Large intestine (tissue), 3 donors: ENCODE data around the gene HSPG2. TPM values are rescaled to one million over a fixed set of nuclear protein-coding genes. Genes with fewer than 3 reads are reported as not detected.
"Not testable (repeated sequence)": the region's sequence is repeated elsewhere in the genome, so short reads cannot be mapped to it uniquely, and the experiment has no call there.

Source experiments
- DNase-seq, 2 donors: peaks; one replicate each; pipeline versions ENCODE4 v3.0.0 to v3.0.0-alpha.2; 2013
- H3K27ac ChIP-seq: one replicate; pipeline ENCODE4 v1.5.1; 2013; ENCODE audit warnings: low read length
- H3K27me3 ChIP-seq: 2 replicates; pipeline ENCODE4 v1.6.1; 2013; ENCODE audit warnings: low read length; ENCODE audit not compliant: control insufficient read depth, insufficient read depth
- H3K36me3 ChIP-seq: 2 replicates; pipeline ENCODE4 v1.6.1; 2013; ENCODE audit warnings: low read length; ENCODE audit not compliant: control insufficient read depth, insufficient read depth
- H3K4me1 ChIP-seq: one replicate; pipeline ENCODE4 v1.6.1; 2013; ENCODE audit warnings: low read length; ENCODE audit not compliant: control insufficient read depth, insufficient read depth
- H3K4me3 ChIP-seq: one replicate; pipeline ENCODE4 v1.5.1; 2013; ENCODE audit warnings: low read length
- H3K9me3 ChIP-seq: one replicate; pipeline ENCODE4 v1.6.1; 2013; ENCODE audit warnings: mild to moderate bottlenecking, low read depth, low read length, moderate library complexity; ENCODE audit not compliant: control insufficient read depth
- WGBS: methylation state at CpG from one replicate; pipeline ENCODE4 v1.1.5; 2013; ENCODE audit warnings: low lambda C conversion rate; ENCODE audit not compliant: insufficient coverage; 5-methylcytosine and 5-hydroxymethylcytosine counted together
- polyA plus RNA-seq: library from polyadenylated mRNA; unstranded; fragments of 120-200 nt; gene quantifications from one replicate; pipeline ENCODE4 v1.2.1, GENCODE V29; 2013

The HSPG2 gene
- polyA plus RNA-seq, 1 donor, result 70.4 TPM

GRCh38 chr1:21804536-21804935 is 132.6 kb downstream of the HSPG2 start:
- no peaks in the 10 kb centered on the region for H3K9me3 ChIP-seq
- no peak for DNase-seq
- no peak overlapping the region for H3K4me3 ChIP-seq
- no peaks in the 10 kb centered on the region for H3K4me1 ChIP-seq
- H3K27ac ChIP-seq, result no peak overlapping the region
- no CpG with 5 or more reads among the region's 2 CpGs for WGBS
- H3K36me3 ChIP-seq, result no peaks in the 10 kb centered on the region
- no peaks in the 10 kb centered on the region for H3K27me3 ChIP-seq

- Histone ChIP-seq H3K27ac (no peak overlapping the region), H3K27me3 (no peaks in the 10 kb centered on the region), H3K4me1 (no peaks in the 10 kb centered on the region), H3K4me3 (no peak overlapping the region), H3K9me3 (no peaks in the 10 kb centered on the region), H3K36me3 (no peaks in the 10 kb centered on the region)
- no peak for DNase-seq
- WGBS, result no CpG with 5 or more reads among the region's 4 CpGs
These were observed 136.0 kb downstream of the HSPG2 start for GRCh38 chr1:21801100-21801499.

GRCh38 chr1:21799730-21800129 is 137.4 kb downstream of the HSPG2 start:
- no peak for DNase-seq
- WGBS, result no CpG with 5 or more reads among the region's 5 CpGs
- no peaks in the 10 kb centered on the region for H3K36me3 ChIP-seq
- H3K9me3 ChIP-seq, result peaks cover 10% of the 10 kb centered on the region
- H3K27ac ChIP-seq, result no peak overlapping the region
- H3K4me3 ChIP-seq, result no peak overlapping the region
- H3K27me3 ChIP-seq, result no peaks in the 10 kb centered on the region
- no peaks in the 10 kb centered on the region for H3K4me1 ChIP-seq

DNA sequence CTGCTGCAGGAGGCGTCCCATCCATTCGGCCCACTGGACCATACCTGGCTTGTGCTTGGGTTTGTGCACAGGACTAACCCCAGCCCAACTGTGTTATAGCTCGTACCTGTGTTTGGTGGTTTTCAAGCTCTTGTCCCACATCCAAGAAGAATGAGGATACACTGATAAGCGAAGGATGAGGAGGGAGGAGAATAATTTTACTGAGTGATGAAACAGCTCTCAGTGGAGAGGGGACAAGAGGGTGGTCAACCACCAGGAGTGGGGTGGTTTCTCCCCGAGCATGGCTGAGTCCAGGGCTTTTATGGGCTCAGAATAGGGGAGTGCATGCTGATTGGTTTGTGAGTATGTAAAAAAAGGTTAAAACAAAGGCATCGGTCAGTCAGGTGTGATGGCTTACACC is 142.0 kb downstream of the HSPG2 start:
- Histone ChIP-seq H3K36me3 (no peaks in the 10 kb centered on the region), H3K27ac (no peak overlapping the region), H3K4me3 (no peak overlapping the region), H3K9me3 (peaks cover 11% of the 10 kb centered on the region), H3K4me1 (no peaks in the 10 kb centered on the region), H3K27me3 (no peaks in the 10 kb centered on the region)
- no peak for DNase-seq
- WGBS, result no CpG with 5 or more reads among the region's 6 CpGs

- Histone ChIP-seq H3K27ac (no peak overlapping the region), H3K4me1 (no peaks in the 10 kb centered on the region), H3K27me3 (no peaks in the 10 kb centered on the region), H3K9me3 (peaks cover 11% of the 10 kb centered on the region), H3K36me3 (no peaks in the 10 kb centered on the region), H3K4me3 (no peak overlapping the region)
- DNase-seq, result no peak
- no CpG with 5 or more reads among the region's 2 CpGs for WGBS
These were observed 142.5 kb downstream of the HSPG2 start for GRCh38 chr1:21794656-21795055.

- WGBS, result no CpG with 5 or more reads among the region's 2 CpGs
- Histone ChIP-seq H3K9me3 (peaks cover 11% of the 10 kb centered on the region), H3K36me3 (no peaks in the 10 kb centered on the region), H3K4me3 (no peak overlapping the region), H3K27me3 (no peaks in the 10 kb centered on the region), H3K4me1 (no peaks in the 10 kb centered on the region), H3K27ac (no peak overlapping the region)
- DNase-seq, result no peak
These were observed 144.0 kb downstream of the HSPG2 start for GRCh38 chr1:21793104-21793503.

DNA sequence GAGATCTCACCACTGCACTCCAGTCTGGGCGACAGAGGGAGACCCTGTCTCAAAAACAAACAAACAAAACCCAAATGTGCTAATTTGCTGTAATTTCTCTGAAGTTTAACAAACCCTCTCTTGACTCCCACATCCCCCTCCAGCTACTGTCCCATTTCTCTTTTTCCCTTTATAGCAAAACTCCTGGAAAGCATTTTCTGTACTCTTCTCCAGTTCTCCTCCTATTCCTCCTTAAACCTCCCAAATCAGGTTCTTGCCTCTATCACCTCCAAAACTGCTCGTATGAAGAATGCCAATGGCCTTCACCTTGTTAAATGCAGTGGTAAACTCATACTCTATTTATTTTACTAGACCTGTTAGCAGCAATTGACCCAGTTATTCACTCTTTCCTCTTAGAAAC is 150.5 kb downstream of the HSPG2 start:
- Histone ChIP-seq H3K4me3 (no peak overlapping the region), H3K27ac (no peak overlapping the region), H3K4me1 (no peaks in the 10 kb centered on the region), H3K27me3 (no peaks in the 10 kb centered on the region), H3K36me3 (no peaks in the 10 kb centered on the region), H3K9me3 (no peaks in the 10 kb centered on the region)
- DNase-seq, result no peak
- no CpG with 5 or more reads among the region's 2 CpGs for WGBS

GRCh38 chr1:21785764-21786163 is 151.3 kb downstream of the HSPG2 start:
- not testable (repeated sequence) for H3K9me3 ChIP-seq, H3K36me3 ChIP-seq, H3K4me3 ChIP-seq, H3K27ac ChIP-seq, H3K4me1 ChIP-seq, H3K27me3 ChIP-seq, DNase-seq
- no CpG with 5 or more reads among the region's 9 CpGs for WGBS

DNA sequence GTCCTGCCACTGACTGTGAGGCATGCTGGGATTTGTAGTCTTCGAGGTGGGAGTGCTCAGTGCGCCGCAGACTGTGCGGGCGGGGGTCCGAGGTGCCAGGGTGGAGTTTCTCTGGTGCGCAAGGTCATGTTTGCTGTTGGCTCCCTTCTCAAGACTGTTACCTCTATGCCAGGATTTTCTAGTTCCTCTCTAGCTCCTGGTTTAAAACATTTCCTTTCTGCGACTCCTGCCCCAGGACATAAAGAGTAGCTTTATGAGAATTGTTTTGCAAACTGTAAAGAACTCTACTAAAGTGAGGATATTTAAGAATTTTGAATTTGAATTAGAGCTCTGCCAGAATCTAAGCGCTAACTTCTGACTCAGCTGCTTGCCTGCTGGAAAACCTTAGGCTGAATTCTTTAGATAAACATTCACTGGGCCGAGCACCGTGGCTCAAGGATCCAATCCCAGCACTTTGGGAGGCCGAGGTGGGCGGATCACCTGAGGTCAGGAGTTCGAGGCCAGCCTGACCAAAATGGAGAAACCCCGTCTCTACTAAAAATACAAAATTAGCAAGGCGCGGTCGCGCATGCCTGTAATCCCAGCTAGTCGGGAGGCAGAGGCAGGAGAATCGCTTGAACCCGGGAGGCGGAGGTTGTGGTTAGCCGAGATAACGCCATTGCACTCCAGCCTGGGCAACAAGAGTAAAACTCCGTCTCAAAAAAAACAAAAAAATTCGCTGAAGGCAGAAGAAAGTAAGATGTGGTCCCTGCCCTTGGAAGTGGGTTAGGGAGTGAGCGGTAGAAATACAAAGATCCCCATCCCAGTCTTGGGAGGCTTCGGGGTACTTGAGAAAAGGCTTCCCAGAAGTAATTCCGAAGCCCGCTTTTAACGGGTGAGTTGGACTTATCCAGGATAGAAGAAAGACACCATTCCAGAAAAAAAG is 153.2 kb downstream of the HSPG2 start:
- Histone ChIP-seq H3K27ac (peak overlapping the region; percentile 100), H3K36me3 (no peaks in the 10 kb centered on the region), H3K27me3 (no peaks in the 10 kb centered on the region), H3K4me3 (peak overlapping the region; percentile 99), H3K9me3 (no peaks in the 10 kb centered on the region), H3K4me1 (no peaks in the 10 kb centered on the region)
- DNase-seq, result peak; percentile 98
- WGBS, result 69% methylated on average over 6 of the region's 32 CpGs

- peak within 1 kb of the TSS; percentile 99 for H3K4me3 ChIP-seq
- no peaks in the 10 kb centered on the region for H3K27me3 ChIP-seq
- WGBS, result no CpG with 5 or more reads among the region's 82 CpGs
These were observed 154.0 kb downstream of the HSPG2 start, which contains the start of gene USP48 for GRCh38 chr1:21782868-21783678. USP48 (minus strand) TSS chr1:21783149; CDS start chr1:21782957, 192 bp downstream.

More at GRCh38 chr1:21782868-21783678, 154.0 kb downstream of the HSPG2 start, which contains the start of gene USP48:
- DNase-seq, result peak; percentile 98 to 99
- no peaks in the 10 kb centered on the region for H3K9me3 ChIP-seq
- H3K27ac ChIP-seq, result peak within 1 kb of the TSS; percentile 100
- no peaks in the 10 kb centered on the region for H3K4me1 ChIP-seq
- H3K36me3 ChIP-seq, result no peaks in the 10 kb centered on the region
